ENCODE results near the gene PLCB1. TPM values are rescaled to one million over a fixed set of nuclear protein-coding genes. Genes with fewer than 3 reads are reported as not detected.

The PLCB1 gene
- total and polyA plus RNA-seq, 7 experiments from 2014 or later: 0.56 to 17.6 (median 2.3) TPM

- DNase-seq (no peak), ATAC-seq (no peak)
- H3K36me3 ChIP-seq (ENCODE audit: control insufficient read depth in 2 of 3, insufficient read depth in 3 of 3, low read length in 3 of 3): no peaks in the 10 kb centered on the region
- Mint-ChIP-seq H3K27me3 (peaks cover 0 to 6% (median 0%) of the 10 kb centered on the region in 5 donors), H3K4me3 (no peak overlapping the region), H3K36me3 (no peaks in the 10 kb centered on the region), H3K27ac (no peak overlapping the region), H3K9me3 (peaks cover 0 to 1% (median 0%) of the 10 kb centered on the region in 11 donors), H3K4me1 (peaks cover 0 to 1% (median 0%) of the 10 kb centered on the region in 7 donors)
- H3K27ac ChIP-seq (ENCODE audit: low read depth, low read length): no peak overlapping the region
- POLR2A ChIA-PET: no interaction called here
- CTCF ChIA-PET: no interaction called here
- no peaks in the 10 kb centered on the region for H3K9me3 ChIP-seq (ENCODE audit: control insufficient read depth in 2 of 3, low read length in 3 of 3)
- no peaks in the 10 kb centered on the region for H3K27me3 ChIP-seq (ENCODE audit: control insufficient read depth in 2 of 2, insufficient read depth in 2 of 2, low read length in 2 of 2)
- no peak overlapping the region for H3K4me3 ChIP-seq (ENCODE audit: low read length)
- intact Hi-C loops (cut with micrococcal nuclease): no loop called here
- no peaks in the 10 kb centered on the region for H3K4me1 ChIP-seq (ENCODE audit: control insufficient read depth in 2 of 2, insufficient read depth in 2 of 2, low read length in 2 of 2)
Observed at GRCh38 chr20:8326191-8326590, 194.1 kb downstream of the PLCB1 start.

GRCh38 chr20:8326899-8327298 lies 194.8 kb downstream of the PLCB1 start:
- POLR2A ChIA-PET: no interaction called here
- ATAC-seq: no peak
- no peaks in the 10 kb centered on the region for H3K27me3 ChIP-seq (ENCODE audit: control insufficient read depth in 2 of 2, insufficient read depth in 2 of 2, low read length in 2 of 2)
- intact Hi-C loops (cut with micrococcal nuclease): no loop called here
- no peaks in the 10 kb centered on the region for H3K36me3 ChIP-seq (ENCODE audit: control insufficient read depth in 2 of 3, insufficient read depth in 3 of 3, low read length in 3 of 3)
- H3K4me3 ChIP-seq (ENCODE audit: low read length): no peak overlapping the region
- CTCF ChIA-PET: interaction anchor here (0.6 kb wide), 1 partner anchor 281 kb away, joined by 4 read pairs; no protein-coding TSS in a partner anchor
- H3K9me3 ChIP-seq (ENCODE audit: control insufficient read depth in 2 of 3, low read length in 3 of 3): no peaks in the 10 kb centered on the region
- Mint-ChIP-seq H3K27me3 (peaks cover 0 to 6% (median 0%) of the 10 kb centered on the region in 5 donors), H3K27ac (no peak overlapping the region), H3K4me3 (no peak overlapping the region), H3K9me3 (peaks cover 0 to 1% (median 0%) of the 10 kb centered on the region in 11 donors), H3K36me3 (no peaks in the 10 kb centered on the region), H3K4me1 (peaks cover 0 to 1% (median 0%) of the 10 kb centered on the region in 7 donors)
- no peak overlapping the region for H3K27ac ChIP-seq (ENCODE audit: low read depth, low read length)
- no peak for DNase-seq
- H3K4me1 ChIP-seq (ENCODE audit: control insufficient read depth in 2 of 2, insufficient read depth in 2 of 2, low read length in 2 of 2): no peaks in the 10 kb centered on the region

- no peaks in the 10 kb centered on the region for H3K27me3 ChIP-seq (ENCODE audit: control insufficient read depth in 2 of 2, insufficient read depth in 2 of 2, low read length in 2 of 2)
- no peak overlapping the region for H3K4me3 ChIP-seq (ENCODE audit: low read length)
- Mint-ChIP-seq H3K36me3 (no peaks in the 10 kb centered on the region), H3K4me3 (no peak overlapping the region), H3K27ac (no peak overlapping the region), H3K4me1 (peaks cover 0 to 1% (median 0%) of the 10 kb centered on the region in 7 donors), H3K27me3 (peaks cover 0 to 6% (median 0%) of the 10 kb centered on the region in 5 donors), H3K9me3 (no peaks in the 10 kb centered on the region)
- H3K9me3 ChIP-seq (ENCODE audit: control insufficient read depth in 2 of 3, low read length in 3 of 3): no peaks in the 10 kb centered on the region
- no peak for DNase-seq
- POLR2A ChIA-PET: no interaction called here
- no peaks in the 10 kb centered on the region for H3K36me3 ChIP-seq (ENCODE audit: control insufficient read depth in 2 of 3, insufficient read depth in 3 of 3, low read length in 3 of 3)
- CTCF ChIA-PET: no interaction called here
- no peak for ATAC-seq
- intact Hi-C loops (cut with micrococcal nuclease): no loop called here
- H3K4me1 ChIP-seq (ENCODE audit: control insufficient read depth in 2 of 2, insufficient read depth in 2 of 2, low read length in 2 of 2): no peaks in the 10 kb centered on the region
- no peak overlapping the region for H3K27ac ChIP-seq (ENCODE audit: low read depth, low read length)
Observed at GRCh38 chr20:8328189-8328588, 196.1 kb downstream of the PLCB1 start.

- no peak for ATAC-seq
- H3K4me3 ChIP-seq (ENCODE audit: low read length): no peak overlapping the region
- no peak overlapping the region for H3K27ac ChIP-seq (ENCODE audit: low read depth, low read length)
- no peaks in the 10 kb centered on the region for H3K4me1 ChIP-seq (ENCODE audit: control insufficient read depth in 2 of 2, insufficient read depth in 2 of 2, low read length in 2 of 2)
- Mint-ChIP-seq H3K4me1 (peaks cover 0 to 1% (median 0%) of the 10 kb centered on the region in 7 donors), H3K9me3 (no peaks in the 10 kb centered on the region), H3K27me3 (peaks cover 0 to 6% (median 0%) of the 10 kb centered on the region in 5 donors), H3K36me3 (no peaks in the 10 kb centered on the region), H3K27ac (no peak overlapping the region), H3K4me3 (no peak overlapping the region)
- no peaks in the 10 kb centered on the region for H3K27me3 ChIP-seq (ENCODE audit: control insufficient read depth in 2 of 2, insufficient read depth in 2 of 2, low read length in 2 of 2)
- ChIA-PET CTCF (no interaction called here), POLR2A (no interaction called here)
- no peaks in the 10 kb centered on the region for H3K9me3 ChIP-seq (ENCODE audit: control insufficient read depth in 2 of 3, low read length in 3 of 3)
- no peak for DNase-seq
- intact Hi-C loops (cut with micrococcal nuclease): no loop called here
- H3K36me3 ChIP-seq (ENCODE audit: control insufficient read depth in 2 of 3, insufficient read depth in 3 of 3, low read length in 3 of 3): no peaks in the 10 kb centered on the region
Observed at GRCh38 chr20:8330319-8330784, 198.3 kb downstream of the PLCB1 start.

GRCh38 chr20:8330785-8331695 lies 199.0 kb downstream of the PLCB1 start:
- ATAC-seq: no peak
- CTCF ChIA-PET: no interaction called here

GRCh38 chr20:8331740-8332412 lies 199.8 kb downstream of the PLCB1 start:
- Mint-ChIP-seq H3K27me3 (peaks cover 0 to 6% (median 0%) of the 10 kb centered on the region in 5 donors), H3K36me3 (no peaks in the 10 kb centered on the region), H3K9me3 (no peaks in the 10 kb centered on the region), H3K4me3 (no peak overlapping the region), H3K4me1 (peaks cover 0 to 1% (median 0%) of the 10 kb centered on the region in 7 donors), H3K27ac (no peak overlapping the region)
- H3K9me3 ChIP-seq (ENCODE audit: control insufficient read depth in 2 of 3, low read length in 3 of 3): no peaks in the 10 kb centered on the region
- H3K27ac ChIP-seq (ENCODE audit: low read depth, low read length): no peak overlapping the region
- no peak overlapping the region for H3K4me3 ChIP-seq (ENCODE audit: low read length)
- no peak for DNase-seq
- intact Hi-C loops (cut with micrococcal nuclease): no loop called here
- H3K27me3 ChIP-seq (ENCODE audit: control insufficient read depth in 2 of 2, insufficient read depth in 2 of 2, low read length in 2 of 2): no peaks in the 10 kb centered on the region
- H3K4me1 ChIP-seq (ENCODE audit: control insufficient read depth in 2 of 2, insufficient read depth in 2 of 2, low read length in 2 of 2): no peaks in the 10 kb centered on the region
- H3K36me3 ChIP-seq (ENCODE audit: control insufficient read depth in 2 of 3, insufficient read depth in 3 of 3, low read length in 3 of 3): no peaks in the 10 kb centered on the region
- CTCF ChIA-PET: no interaction called here
- POLR2A ChIA-PET: no interaction called here
- ATAC-seq: no peak

More at GRCh38 chr20:8330785-8331695, 199.0 kb downstream of the PLCB1 start:
- H3K27ac Mint-ChIP-seq: no peak overlapping the region
- H3K4me1 Mint-ChIP-seq: peaks cover 0 to 1% (median 0%) of the 10 kb centered on the region in 7 donors
- Histone ChIP-seq H3K4me3 (ENCODE audit: low read length) (no peak overlapping the region), H3K36me3 (ENCODE audit: control insufficient read depth in 2 of 3, insufficient read depth in 3 of 3, low read length in 3 of 3) (no peaks in the 10 kb centered on the region), H3K27me3 (ENCODE audit: control insufficient read depth in 2 of 2, insufficient read depth in 2 of 2, low read length in 2 of 2) (no peaks in the 10 kb centered on the region), H3K27ac (ENCODE audit: low read depth, low read length) (no peak overlapping the region), H3K9me3 (ENCODE audit: control insufficient read depth in 2 of 3, low read length in 3 of 3) (no peaks in the 10 kb centered on the region), H3K4me1 (ENCODE audit: control insufficient read depth in 2 of 2, insufficient read depth in 2 of 2, low read length in 2 of 2) (no peaks in the 10 kb centered on the region)
- no peak for DNase-seq
- intact Hi-C loops (cut with micrococcal nuclease): no loop called here
- POLR2A ChIA-PET: no interaction called here
- H3K4me3 Mint-ChIP-seq: no peak overlapping the region
- no peaks in the 10 kb centered on the region for H3K9me3 Mint-ChIP-seq
- H3K27me3 Mint-ChIP-seq: peaks cover 0 to 6% (median 0%) of the 10 kb centered on the region in 5 donors
- no peaks in the 10 kb centered on the region for H3K36me3 Mint-ChIP-seq
